Dedifferentiated amniotic fluid mesenchymal stem cell (primary cell): ENCODE measurements around the gene MACROD2.

Source experiments
- DNase-seq: peaks from one replicate; pipeline ENCODE4 v3.0.0-alpha.2; 2016; ENCODE audit errors: extremely low spot score

Gene MACROD2

GRCh38 chr20:14582855-14583254 is 587.5 kb downstream of the MACROD2 start:
- no peak for DNase-seq

- DNase-seq: no peak
These were observed 588.1 kb downstream of the MACROD2 start for GRCh38 chr20:14583413-14583812.

GRCh38 chr20:14589383-14589782 is 594.1 kb downstream of the MACROD2 start:
- no peak for DNase-seq

GRCh38 chr20:14595051-14595450 is 599.7 kb downstream of the MACROD2 start:
- no peak for DNase-seq

GRCh38 chr20:14597206-14597715 is 601.9 kb downstream of the MACROD2 start:
- peak; percentile 44 for DNase-seq

- no peak for DNase-seq
These were observed 604.3 kb downstream of the MACROD2 start for GRCh38 chr20:14599613-14600012.

- DNase-seq: no peak
These were observed 605.2 kb downstream of the MACROD2 start for GRCh38 chr20:14600527-14600926.

- DNase-seq: no peak
These were observed 608.8 kb downstream of the MACROD2 start for GRCh38 chr20:14604143-14604542.

- DNase-seq: no peak
These were observed 614.3 kb downstream of the MACROD2 start for GRCh38 chr20:14609328-14610221.

- no peak for DNase-seq
These were observed 616.2 kb downstream of the MACROD2 start for GRCh38 chr20:14611479-14611878.

- DNase-seq: peak; percentile 90
These were observed 617.1 kb downstream of the MACROD2 start for GRCh38 chr20:14612391-14612790.

- DNase-seq: no peak
These were observed 620.7 kb downstream of the MACROD2 start for GRCh38 chr20:14616003-14616402.

- no peak for DNase-seq
These were observed 621.8 kb downstream of the MACROD2 start for GRCh38 chr20:14617123-14617522.

- no peak for DNase-seq
These were observed 624.1 kb downstream of the MACROD2 start for GRCh38 chr20:14619411-14619810.

- DNase-seq: no peak
These were observed 627.5 kb downstream of the MACROD2 start for GRCh38 chr20:14622796-14623195.

- DNase-seq: no peak
These were observed 635.7 kb downstream of the MACROD2 start for GRCh38 chr20:14631011-14631410.

GRCh38 chr20:14632906-14633305 is 637.6 kb downstream of the MACROD2 start:
- DNase-seq: no peak

GRCh38 chr20:14633507-14633906 is 638.2 kb downstream of the MACROD2 start:
- DNase-seq: no peak

- DNase-seq: peak; percentile 61
These were observed 639.3 kb downstream of the MACROD2 start for GRCh38 chr20:14634665-14635064.

GRCh38 chr20:14637441-14637840 is 642.1 kb downstream of the MACROD2 start:
- DNase-seq: peak; percentile 20

- DNase-seq: no peak
These were observed 647.8 kb downstream of the MACROD2 start for GRCh38 chr20:14643146-14643545.

- DNase-seq: no peak
These were observed 648.2 kb downstream of the MACROD2 start for GRCh38 chr20:14643556-14643955.

- no peak for DNase-seq
These were observed 649.2 kb downstream of the MACROD2 start for GRCh38 chr20:14644306-14645097.
